ENCODE results near the gene NLRP2B.

GRCh38 chrX:57675320-57675719 is 4.7 kb downstream of the NLRP2B start:
- TF ChIP-seq POLR2A (IDR thresholded peaks at IDR 0.05) (no peak), POLR2AphosphoS5 (IDR thresholded peaks at IDR 0.05; ENCODE audit: insufficient read depth in 1 of 2, low read depth in 1 of 2) (no peak)
- TF ChIP-seq, protein P1, sequence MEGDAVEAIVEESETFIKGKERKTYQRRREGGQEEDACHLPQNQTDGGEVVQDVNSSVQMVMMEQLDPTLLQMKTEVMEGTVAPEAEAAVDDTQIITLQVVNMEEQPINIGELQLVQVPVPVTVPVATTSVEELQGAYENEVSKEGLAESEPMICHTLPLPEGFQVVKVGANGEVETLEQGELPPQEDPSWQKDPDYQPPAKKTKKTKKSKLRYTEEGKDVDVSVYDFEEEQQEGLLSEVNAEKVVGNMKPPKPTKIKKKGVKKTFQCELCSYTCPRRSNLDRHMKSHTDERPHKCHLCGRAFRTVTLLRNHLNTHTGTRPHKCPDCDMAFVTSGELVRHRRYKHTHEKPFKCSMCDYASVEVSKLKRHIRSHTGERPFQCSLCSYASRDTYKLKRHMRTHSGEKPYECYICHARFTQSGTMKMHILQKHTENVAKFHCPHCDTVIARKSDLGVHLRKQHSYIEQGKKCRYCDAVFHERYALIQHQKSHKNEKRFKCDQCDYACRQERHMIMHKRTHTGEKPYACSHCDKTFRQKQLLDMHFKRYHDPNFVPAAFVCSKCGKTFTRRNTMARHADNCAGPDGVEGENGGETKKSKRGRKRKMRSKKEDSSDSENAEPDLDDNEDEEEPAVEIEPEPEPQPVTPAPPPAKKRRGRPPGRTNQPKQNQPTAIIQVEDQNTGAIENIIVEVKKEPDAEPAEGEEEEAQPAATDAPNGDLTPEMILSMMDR (IDR thresholded peaks at IDR 0.05), result no peak
